HPDE6-E6E7 (cell line): ENCODE results near the gene KCTD18.

Experiments used
- DNase-seq: peaks from one replicate; pipeline ENCODE4 v3.0.0; 2011; ENCODE audit warnings: missing footprints; ENCODE audit errors: extremely low spot score

The KCTD18 gene

DNA sequence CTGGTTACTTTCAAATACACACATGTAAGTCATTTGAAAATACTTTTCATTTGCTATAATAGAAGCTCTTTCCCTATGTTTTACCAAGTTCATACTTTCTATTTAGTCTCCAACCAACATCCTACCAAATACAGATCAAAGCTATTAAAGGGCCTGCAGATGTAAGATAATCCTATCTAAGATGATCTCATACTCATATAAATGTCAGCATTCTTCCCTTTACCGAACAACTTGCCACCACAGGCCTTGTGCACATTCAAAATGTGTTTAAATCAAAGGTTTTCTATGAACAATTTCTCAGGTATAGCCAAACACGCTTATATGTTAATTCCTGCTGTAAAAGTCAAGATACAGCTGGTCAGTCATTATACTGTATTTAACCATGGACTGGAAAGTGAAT lies 23.3 kb downstream of the KCTD18 start:
- no peak for DNase-seq

- no peak for DNase-seq
These were observed 24.9 kb downstream of the KCTD18 start for GRCh38 chr2:200484934-200485333.

DNA sequence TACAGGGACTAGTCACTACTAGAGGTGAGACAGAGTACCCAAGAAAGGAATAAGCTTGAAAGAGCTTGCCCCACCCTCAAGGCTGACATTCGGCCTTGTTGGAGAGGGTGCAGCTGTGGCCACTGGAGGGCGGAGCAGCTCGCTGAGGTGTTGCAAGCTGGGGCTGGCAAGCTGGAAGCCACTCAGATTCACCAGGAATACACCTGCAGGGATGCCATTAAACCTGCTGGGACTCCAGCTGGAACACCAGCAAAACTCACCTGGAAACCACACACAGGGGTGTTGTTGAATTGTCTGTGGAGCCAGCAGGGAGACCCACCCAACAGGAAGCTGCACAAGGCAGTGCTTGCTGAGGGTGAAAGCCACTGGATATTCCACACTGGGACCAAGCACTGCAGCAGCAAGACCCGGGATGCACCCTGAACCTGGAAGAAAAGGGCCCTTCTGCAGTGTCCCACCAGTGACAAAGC lies 26.1 kb downstream of the KCTD18 start:
- peak; percentile 60 for DNase-seq

DNA sequence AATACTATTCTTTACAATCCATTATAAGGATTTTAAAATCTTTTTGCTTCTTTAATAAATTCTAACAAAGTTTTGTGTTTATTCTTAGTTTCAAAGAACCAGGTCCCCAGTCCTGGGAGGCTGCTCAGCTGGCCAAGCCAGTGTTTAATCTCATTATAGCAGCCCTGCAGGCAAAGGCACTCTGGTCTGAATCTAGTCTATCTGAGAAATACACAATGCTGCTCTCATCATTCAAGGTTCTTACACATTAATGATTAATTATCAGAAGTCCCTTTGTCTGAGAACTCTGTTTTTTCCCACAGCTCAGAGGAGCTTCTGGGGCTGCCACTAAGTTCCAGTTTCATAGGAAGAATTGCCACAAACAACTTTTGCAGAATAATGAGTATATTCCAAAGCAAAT lies 27.7 kb downstream of the KCTD18 start:
- DNase-seq = no peak

DNA sequence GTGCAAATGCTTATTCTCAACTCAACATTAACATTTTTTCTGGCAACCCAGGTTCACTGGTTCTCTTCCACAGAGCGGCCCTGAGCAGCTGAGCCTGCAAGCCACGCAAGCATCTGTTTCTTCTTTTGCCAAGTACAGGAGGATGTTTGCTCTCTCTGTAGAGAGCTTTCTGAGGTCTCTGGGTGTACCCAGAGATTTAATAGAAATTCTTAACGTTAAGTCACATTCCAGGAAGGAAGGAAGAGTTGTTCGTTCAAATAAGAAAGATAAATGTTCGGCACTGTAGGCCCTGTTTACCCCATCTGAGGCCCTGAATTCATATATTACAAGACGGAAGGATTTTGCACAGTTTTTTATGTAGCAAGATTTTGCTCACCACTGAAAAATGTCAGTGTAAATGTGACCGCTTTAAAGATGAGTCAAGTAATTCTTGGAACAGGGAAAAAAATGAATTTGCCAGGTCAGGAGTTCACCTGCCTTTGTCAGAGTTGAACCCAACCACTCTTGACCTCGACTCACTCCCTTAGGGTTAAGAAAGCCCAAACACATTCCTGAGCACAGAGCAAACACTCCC lies 30.1 kb downstream of the KCTD18 start:
- no peak for DNase-seq

DNA sequence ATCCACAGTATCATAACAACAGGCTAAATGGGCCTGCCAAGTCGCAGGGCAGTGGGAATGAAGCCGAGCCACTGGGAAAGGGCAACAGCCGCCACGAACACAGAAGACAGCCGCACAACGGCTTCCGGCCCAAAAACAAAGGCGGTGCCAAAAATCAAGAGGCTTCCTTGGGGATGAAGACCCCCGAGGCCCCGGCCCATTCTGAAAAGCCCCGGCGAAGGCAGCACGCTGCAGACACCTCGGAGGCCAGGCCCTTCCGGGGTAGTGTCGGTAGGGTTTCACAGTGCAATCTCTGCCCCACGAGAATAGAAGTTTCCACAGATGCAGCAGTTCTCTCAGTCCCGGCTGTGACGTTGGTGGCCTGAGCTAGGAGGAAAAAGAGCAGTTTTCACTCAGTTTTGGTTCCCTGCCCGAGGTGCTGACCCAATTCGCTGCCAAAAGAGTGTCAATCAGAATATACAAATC lies 32.2 kb downstream of the KCTD18 start:
- DNase-seq = no peak

DNA sequence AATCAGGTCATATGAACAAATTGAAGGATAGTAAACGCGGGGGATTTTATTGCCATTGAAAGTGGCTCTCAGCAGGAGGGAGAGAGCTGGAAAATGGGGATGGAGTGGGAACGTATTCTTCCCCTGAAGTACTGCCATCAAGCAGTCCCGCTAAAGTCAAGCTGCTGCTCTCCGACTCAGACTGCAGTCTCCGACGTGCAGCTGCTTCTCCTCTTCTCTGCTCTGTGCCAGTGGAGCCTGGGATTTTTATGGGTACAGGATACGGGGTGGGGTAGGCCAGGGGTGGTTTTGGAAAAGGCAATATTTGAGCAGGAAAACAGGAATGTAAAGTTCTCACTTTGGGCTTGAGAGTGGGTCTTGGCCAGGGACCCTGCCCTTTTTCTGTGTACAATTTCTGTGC lies 33.0 kb downstream of the KCTD18 start:
- DNase-seq = no peak

- DNase-seq = no peak
These were observed 34.1 kb downstream of the KCTD18 start for GRCh38 chr2:200475795-200476194.

GRCh38 chr2:200472853-200473464 lies 36.9 kb downstream of the KCTD18 start:
- no peak for DNase-seq

- no peak for DNase-seq
These were observed 37.8 kb downstream of the KCTD18 start for GRCh38 chr2:200471928-200472645.

DNA sequence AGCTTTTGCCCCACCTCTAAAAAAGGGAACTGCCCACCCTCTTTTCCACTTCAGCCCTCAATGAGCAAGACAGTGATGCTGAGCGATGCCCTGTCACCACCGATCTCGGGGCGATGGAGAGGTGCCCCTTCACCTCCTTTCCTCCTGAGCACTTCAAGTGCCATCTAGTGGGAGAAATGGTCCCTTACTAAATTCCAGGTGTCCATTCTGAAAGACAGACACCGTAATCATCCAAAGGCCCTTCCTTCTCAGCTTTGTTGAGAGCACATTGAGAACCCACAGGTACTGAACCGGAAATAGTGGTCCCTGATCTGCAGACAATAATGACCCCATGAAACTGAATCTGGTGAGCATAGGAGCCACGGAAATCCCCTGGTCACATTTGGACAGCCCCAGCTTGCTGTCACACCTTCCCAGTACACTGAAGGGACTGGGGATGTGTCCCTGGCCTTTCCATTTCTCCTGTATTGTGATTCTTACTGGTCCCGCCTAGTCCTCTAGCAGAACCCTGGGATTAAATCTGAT lies 38.5 kb downstream of the KCTD18 start:
- DNase-seq = no peak

DNA sequence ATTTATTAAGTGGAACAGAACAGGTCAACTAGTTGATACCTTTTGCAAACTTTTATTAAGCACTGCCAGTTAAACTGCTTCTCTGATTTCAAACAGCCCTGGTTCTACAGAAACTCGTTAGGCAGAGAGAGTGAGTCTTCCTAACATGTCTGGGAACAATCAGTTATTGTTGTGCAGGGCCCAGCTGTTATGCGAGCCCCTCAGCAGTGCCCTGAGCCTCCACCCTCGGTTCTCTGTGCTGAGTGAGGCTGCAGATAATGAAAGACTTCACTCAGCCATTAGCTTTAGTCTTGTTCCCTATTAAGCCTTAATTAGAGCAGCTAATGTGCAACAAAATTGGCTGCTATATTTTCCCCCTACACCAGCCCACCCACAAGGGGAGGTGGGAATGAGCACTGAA lies 39.6 kb downstream of the KCTD18 start:
- no peak for DNase-seq

DNA sequence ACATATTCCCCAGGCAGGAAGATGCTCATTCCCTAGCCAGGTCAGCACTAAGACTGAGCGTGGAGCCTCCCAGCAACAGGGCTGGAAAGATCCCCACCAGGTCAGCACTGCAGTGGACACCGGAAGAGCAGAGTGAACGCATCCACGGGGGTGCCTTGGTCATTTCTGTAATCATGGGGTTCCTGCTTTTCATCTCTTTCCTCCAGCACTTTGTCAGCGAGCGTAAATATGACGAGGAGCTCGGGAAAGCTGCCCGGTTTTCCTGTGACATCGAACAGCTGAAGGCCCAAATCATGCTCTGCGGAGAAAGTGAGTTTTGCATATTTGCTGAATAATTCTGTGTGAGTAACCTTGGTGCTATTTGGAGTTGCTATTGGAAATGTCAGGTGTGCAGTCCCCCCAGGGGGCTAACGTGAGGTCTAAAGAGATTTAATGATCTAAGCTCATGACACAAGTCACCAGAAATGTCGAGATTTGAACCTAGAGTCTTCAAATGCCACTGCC lies 40.1 kb downstream of the KCTD18 start:
- DNase-seq = no peak

GRCh38 chr2:200467806-200468681 lies 41.8 kb downstream of the KCTD18 start:
- no peak for DNase-seq

DNA sequence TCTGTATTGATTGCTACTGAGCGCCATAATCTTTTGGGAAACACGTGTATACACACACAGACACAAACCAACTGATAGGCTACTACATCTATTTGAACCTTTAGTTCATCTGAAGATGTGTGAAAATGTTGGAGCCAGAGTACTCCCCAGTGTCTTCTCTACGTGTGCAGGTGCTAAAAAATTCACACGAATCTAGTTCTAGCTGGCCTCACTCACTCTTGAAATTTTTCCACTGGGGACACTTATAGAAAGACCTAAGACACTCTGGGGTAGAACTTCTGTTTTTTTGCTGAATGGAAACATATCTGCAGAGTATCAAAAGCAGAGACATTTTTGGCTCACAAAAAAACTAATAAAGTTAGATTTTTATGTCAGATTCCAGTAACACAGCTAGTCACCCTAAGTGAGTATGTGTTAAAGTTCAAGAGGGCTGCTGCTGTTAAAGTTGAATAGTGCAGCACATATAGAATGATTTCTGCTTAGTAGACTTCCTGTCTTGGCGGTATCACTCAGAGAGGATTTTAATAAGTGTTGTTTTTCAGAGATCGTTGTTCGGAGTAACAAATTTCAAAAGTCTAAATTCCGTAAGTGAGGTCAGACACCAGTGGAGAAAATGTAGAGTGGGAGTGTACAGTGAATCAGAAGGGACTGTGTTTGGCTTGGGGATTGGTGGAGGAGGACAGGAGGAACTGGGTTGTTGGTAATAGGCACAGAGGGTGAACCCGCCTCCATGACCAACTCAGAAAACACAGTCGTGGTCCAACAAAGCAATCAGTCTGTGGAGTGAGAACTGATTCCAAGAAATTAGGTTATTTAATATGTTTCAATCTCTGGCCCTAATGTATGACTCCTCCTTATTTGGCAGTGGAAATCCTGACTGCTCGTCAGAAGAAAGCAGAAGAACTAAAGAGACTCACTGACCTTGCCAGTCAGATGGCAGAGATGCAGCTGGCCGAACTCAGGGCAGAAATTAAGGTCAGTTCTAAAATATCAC lies 43.1 kb downstream of the KCTD18 start:
- DNase-seq = no peak

GRCh38 chr2:200463452-200463851 lies 46.4 kb downstream of the KCTD18 start:
- DNase-seq = no peak

DNA sequence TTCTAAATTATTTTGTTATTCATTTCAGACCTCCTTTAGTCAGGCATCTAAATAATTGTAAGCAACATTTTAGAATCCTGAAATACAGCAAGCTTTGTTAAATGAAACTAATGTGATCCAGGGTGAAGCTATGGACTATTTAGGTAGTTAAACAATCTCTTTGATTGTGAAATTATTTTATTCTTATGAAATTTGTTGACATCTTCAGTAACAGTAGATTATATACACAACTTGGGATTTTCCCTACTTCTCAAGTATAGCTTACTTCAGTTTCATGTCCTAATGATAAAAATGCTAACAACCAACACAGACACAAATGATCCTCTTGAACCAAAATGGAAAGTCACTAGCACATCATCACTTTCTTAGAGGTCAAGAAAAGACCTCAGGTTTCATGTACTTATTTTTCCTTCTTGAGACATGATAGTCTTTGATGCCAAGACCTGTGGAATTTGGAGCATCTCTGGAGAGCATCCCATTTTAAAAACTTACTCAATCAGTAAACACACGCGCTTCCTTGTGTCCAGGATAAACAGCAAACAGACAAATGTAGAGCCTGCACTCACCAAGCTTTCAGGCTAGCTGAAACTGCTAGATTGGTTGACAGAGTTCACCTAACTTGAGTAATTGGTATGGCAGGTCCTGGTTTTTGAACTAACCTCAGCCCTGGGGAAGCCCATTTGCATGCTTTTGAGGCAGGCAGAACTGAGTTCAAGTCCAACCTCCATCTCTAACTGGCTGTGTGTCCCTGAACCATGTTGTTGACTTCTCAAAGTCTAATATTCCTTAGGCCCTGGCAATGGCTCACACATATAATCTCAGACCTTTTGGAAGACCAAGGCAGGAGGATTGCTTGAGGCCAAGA lies 47.8 kb downstream of the KCTD18 start:
- no peak for DNase-seq

GRCh38 chr2:200459101-200459500 lies 50.8 kb downstream of the KCTD18 start:
- no peak for DNase-seq

- no peak for DNase-seq
These were observed 53.3 kb downstream of the KCTD18 start for GRCh38 chr2:200456567-200456966.
